WTC11 (cell line): Measurements from ENCODE around the gene MAGI2. TPM values are rescaled to one million over a fixed set of nuclear protein-coding genes. Genes with fewer than 3 reads are reported as not detected.

Source experiments
- ATAC-seq: fragments of 200-7000 bp; cut with Tn5 transposase; 2 replicates; pipeline ENCODE4 v1.10.0; 2021; ENCODE audit warnings: mild to moderate bottlenecking, moderate library complexity
- CTCF ChIA-PET: fragments of 300-600 bp; sonication (Branson Sonifier 250); formaldehyde crosslinking; loops from one replicate; lab custom pipeline; 2021; ENCODE audit warnings: antibody characterized with exemption; lab: Charles Lee
- POLR2A ChIA-PET: fragments of 350-600 bp; sonication (Branson Sonifier 250); formaldehyde crosslinking; loops from one replicate; lab custom pipeline; 2021; ENCODE audit warnings: antibody characterized with exemption; lab: Charles Lee
- DNase-seq: peaks from one replicate; pipeline ENCODE4 v3.0.0; 2021; ENCODE audit warnings: low spot score
- H3K27ac Mint-ChIP-seq: 2 replicates; pipeline ENCODE4 v1.8.0; 2021; ENCODE audit warnings: mixed read lengths
- H3K27me3 Mint-ChIP-seq: 2 replicates; pipeline ENCODE4 v1.8.0; 2021; ENCODE audit warnings: low read depth, mild to moderate bottlenecking, moderate library complexity, mixed read lengths
- H3K36me3 Mint-ChIP-seq: 2 replicates; pipeline ENCODE4 v1.8.0; 2021; ENCODE audit warnings: mixed read lengths
- H3K4me1 Mint-ChIP-seq: 2 replicates; pipeline ENCODE4 v1.8.0; 2022; ENCODE audit warnings: mixed read lengths
- H3K4me3 Mint-ChIP-seq: 2 replicates; pipeline ENCODE4 v1.8.0; 2021; ENCODE audit warnings: mild to moderate bottlenecking, moderate library complexity, mixed read lengths
- H3K9me3 Mint-ChIP-seq: 2 replicates; pipeline ENCODE4 v1.8.0; 2021; ENCODE audit warnings: mixed read lengths
- CREB1 ChIP-seq: sonication (generic); formaldehyde crosslinking; IDR thresholded peaks from 2 replicates; pipeline ENCODE4 v1.8.0; 2023; ENCODE audit warnings: mild to moderate bottlenecking, missing genetic modification reagents
- ETV6 ChIP-seq: sonication (generic); formaldehyde crosslinking; IDR thresholded peaks from 2 replicates; pipeline ENCODE4 v1.8.1; 2022; ENCODE audit warnings: mild to moderate bottlenecking, missing genetic modification reagents
- FOXP1 ChIP-seq: sonication (generic); formaldehyde crosslinking; IDR thresholded peaks from 2 replicates; pipeline ENCODE4 v1.8.0; 2022; ENCODE audit warnings: missing genetic modification reagents, mild to moderate bottlenecking, moderate library complexity, borderline replicate concordance
- GABPB1 ChIP-seq: sonication (generic); formaldehyde crosslinking; IDR thresholded peaks from 2 replicates; pipeline ENCODE4 v1.8.1; 2023; ENCODE audit warnings: mild to moderate bottlenecking, missing genetic modification reagents
- IRF2 ChIP-seq: sonication (generic); formaldehyde crosslinking; IDR thresholded peaks from 2 replicates; pipeline ENCODE4 v1.8.0; 2022; ENCODE audit warnings: low read depth, missing genetic modification reagents, borderline replicate concordance
- NFE2L1 ChIP-seq: sonication (generic); formaldehyde crosslinking; IDR thresholded peaks from 2 replicates; pipeline ENCODE4 v1.8.1; 2023; ENCODE audit warnings: missing genetic modification reagents
- SMAD4 ChIP-seq: sonication (generic); formaldehyde crosslinking; IDR thresholded peaks from 2 replicates; pipeline ENCODE4 v1.8.0; 2022; ENCODE audit warnings: mild to moderate bottlenecking, missing genetic modification reagents
- TEAD1 ChIP-seq: sonication (generic); formaldehyde crosslinking; IDR thresholded peaks from 2 replicates; pipeline ENCODE4 v1.8.0; 2022; ENCODE audit warnings: mild to moderate bottlenecking, missing genetic modification reagents
- TEAD4 ChIP-seq: sonication (generic); formaldehyde crosslinking; IDR thresholded peaks from 2 replicates; pipeline ENCODE4 v1.8.0; 2022; ENCODE audit warnings: mild to moderate bottlenecking, missing genetic modification reagents
- total RNA-seq: library from RNA; stranded (reverse); gene quantifications from 3 replicates; pipeline ENCODE4 v1.2.3, GENCODE V29; 2021
- TF ChIP-seq, protein P1 (sequence below): sonication (generic); formaldehyde crosslinking; conservative IDR thresholded peaks from 2 replicates; pipeline ENCODE4 v1.8.1; 2023; ENCODE audit warnings: mild to moderate bottlenecking, low read depth, missing genetic modification reagents, moderate library complexity
- TF ChIP-seq, protein P2 (sequence below): sonication (generic); formaldehyde crosslinking; IDR thresholded peaks from 2 replicates; pipeline ENCODE4 v1.8.1; 2022; ENCODE audit warnings: mild to moderate bottlenecking, missing genetic modification reagents, moderate library complexity, borderline replicate concordance
- TF ChIP-seq, protein P3 (sequence below): sonication (generic); formaldehyde crosslinking; IDR thresholded peaks from 2 replicates; pipeline ENCODE4 v1.8.1; 2023; ENCODE audit warnings: mild to moderate bottlenecking, missing genetic modification reagents
- TF ChIP-seq, protein P4 (sequence below): fragments of 250-450 bp; sonication (Bioruptor Pico); IDR thresholded peaks from 2 replicates; pipeline ENCODE4 v1.9.0; 2021; ENCODE audit warnings: mild to moderate bottlenecking, borderline replicate concordance
- TF ChIP-seq, protein P5 (sequence below): sonication (generic); formaldehyde crosslinking; IDR thresholded peaks from 2 replicates; pipeline ENCODE4 v1.8.0; 2022; ENCODE audit warnings: mild to moderate bottlenecking, missing genetic modification reagents
- TF ChIP-seq, protein P6 (sequence below): sonication (generic); formaldehyde crosslinking; IDR thresholded peaks from 2 replicates; pipeline ENCODE4 v1.8.0; 2022; ENCODE audit warnings: missing genetic modification reagents
- TF ChIP-seq, protein P7 (sequence below): fragments of 250-450 bp; sonication (Bioruptor Pico); IDR thresholded peaks from 2 replicates; pipeline ENCODE4 v1.9.0; 2021; ENCODE audit warnings: mild to moderate bottlenecking
- TF ChIP-seq, protein P8 (sequence below): sonication (generic); formaldehyde crosslinking; IDR thresholded peaks from 2 replicates; pipeline ENCODE4 v1.8.1; 2023; ENCODE audit warnings: mild to moderate bottlenecking, missing genetic modification reagents, moderate library complexity

MAGI2 gene
- total RNA-seq, 1 experiment from 2014 or later = 26.6 TPM

DNA sequence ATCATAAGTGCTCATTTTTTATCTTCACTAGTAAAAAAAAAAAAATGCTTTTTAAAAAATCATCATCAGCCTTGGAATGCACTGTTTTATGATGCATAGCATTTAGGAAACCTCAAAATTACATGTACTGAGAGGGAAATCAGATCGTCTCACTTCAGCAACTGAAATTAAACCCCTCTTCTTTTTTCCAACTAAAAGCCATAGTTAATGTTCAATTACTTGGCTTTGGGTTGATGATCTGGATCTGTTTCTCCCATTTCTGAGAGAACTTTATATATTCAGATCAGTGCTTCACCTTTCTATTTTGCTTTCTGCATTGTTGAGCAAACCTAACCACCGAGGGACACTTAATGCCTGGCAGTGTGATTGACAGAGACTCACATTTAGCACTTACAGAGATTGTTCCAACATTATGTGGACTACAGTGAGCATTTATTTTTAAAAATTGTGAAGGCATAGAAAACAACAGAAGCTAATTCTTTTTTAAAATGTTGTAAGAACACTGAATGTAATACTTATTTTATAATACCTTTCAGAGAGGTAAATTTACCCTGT is 976.5 kb downstream of the MAGI2 start (continued):
- TF ChIP-seq, protein P1, sequence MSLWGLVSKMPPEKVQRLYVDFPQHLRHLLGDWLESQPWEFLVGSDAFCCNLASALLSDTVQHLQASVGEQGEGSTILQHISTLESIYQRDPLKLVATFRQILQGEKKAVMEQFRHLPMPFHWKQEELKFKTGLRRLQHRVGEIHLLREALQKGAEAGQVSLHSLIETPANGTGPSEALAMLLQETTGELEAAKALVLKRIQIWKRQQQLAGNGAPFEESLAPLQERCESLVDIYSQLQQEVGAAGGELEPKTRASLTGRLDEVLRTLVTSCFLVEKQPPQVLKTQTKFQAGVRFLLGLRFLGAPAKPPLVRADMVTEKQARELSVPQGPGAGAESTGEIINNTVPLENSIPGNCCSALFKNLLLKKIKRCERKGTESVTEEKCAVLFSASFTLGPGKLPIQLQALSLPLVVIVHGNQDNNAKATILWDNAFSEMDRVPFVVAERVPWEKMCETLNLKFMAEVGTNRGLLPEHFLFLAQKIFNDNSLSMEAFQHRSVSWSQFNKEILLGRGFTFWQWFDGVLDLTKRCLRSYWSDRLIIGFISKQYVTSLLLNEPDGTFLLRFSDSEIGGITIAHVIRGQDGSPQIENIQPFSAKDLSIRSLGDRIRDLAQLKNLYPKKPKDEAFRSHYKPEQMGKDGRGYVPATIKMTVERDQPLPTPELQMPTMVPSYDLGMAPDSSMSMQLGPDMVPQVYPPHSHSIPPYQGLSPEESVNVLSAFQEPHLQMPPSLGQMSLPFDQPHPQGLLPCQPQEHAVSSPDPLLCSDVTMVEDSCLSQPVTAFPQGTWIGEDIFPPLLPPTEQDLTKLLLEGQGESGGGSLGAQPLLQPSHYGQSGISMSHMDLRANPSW (CRISPR knock-in tag) = no peak
- TF ChIP-seq, protein P2, sequence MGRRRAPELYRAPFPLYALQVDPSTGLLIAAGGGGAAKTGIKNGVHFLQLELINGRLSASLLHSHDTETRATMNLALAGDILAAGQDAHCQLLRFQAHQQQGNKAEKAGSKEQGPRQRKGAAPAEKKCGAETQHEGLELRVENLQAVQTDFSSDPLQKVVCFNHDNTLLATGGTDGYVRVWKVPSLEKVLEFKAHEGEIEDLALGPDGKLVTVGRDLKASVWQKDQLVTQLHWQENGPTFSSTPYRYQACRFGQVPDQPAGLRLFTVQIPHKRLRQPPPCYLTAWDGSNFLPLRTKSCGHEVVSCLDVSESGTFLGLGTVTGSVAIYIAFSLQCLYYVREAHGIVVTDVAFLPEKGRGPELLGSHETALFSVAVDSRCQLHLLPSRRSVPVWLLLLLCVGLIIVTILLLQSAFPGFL (CRISPR knock-in tag) = no peak
- TF ChIP-seq ETV6 (CRISPR knock-in tag) (no peak), CREB1 (CRISPR knock-in tag) (no peak), GABPB1 (CRISPR knock-in tag) (no peak), IRF2 (no peak), SMAD4 (no peak)
- TF ChIP-seq, protein P3, sequence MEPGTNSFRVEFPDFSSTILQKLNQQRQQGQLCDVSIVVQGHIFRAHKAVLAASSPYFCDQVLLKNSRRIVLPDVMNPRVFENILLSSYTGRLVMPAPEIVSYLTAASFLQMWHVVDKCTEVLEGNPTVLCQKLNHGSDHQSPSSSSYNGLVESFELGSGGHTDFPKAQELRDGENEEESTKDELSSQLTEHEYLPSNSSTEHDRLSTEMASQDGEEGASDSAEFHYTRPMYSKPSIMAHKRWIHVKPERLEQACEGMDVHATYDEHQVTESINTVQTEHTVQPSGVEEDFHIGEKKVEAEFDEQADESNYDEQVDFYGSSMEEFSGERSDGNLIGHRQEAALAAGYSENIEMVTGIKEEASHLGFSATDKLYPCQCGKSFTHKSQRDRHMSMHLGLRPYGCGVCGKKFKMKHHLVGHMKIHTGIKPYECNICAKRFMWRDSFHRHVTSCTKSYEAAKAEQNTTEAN (CRISPR knock-in tag) = no peak

DNA sequence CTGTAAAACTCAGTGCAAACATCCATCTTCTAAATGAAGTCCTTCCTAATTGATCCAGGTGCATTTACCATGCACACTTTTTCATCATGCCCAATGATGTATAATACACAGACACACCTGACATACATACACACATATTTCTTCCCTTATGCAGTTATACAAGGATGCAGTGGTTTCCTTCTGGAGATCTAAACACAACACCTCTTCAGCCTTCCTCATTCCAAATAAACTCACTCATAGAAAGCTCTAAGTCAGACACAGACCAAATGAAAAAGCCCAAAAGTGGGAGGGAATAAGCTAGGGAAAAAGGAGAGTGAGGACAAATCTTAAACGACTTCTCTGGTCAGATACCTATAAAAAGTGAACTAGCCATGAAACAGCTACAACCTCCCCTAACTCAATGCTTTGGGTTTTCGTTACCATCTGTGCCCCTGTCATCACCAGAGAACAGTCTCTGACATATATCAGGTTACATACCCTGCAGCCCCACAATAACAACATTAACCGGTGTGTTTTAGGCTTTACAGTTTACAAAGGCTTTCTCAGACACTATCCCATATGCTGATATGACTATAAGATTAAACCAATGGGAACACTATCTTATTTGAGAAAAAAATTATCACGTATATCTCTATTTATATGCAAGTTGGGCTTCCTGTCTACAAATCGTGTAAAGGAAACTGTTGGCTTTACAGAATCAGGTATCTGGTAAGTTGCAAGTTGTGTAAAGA is 979.7 kb downstream of the MAGI2 start:
- H3K9me3 Mint-ChIP-seq = no peaks in the 10 kb centered on the region
- ChIA-PET CTCF (interaction anchor here (0.5 kb wide), 1 partner anchor 119 kb away, joined by 3 read pairs; no protein-coding TSS in a partner anchor), POLR2A (no interaction called here)
- ATAC-seq (no peak), DNase-seq (no peak)
- H3K27ac Mint-ChIP-seq = peak overlapping the region; percentile 14; the same call in 1 of the 2 replicates
- no peaks in the 10 kb centered on the region for H3K36me3 Mint-ChIP-seq
- H3K4me1 Mint-ChIP-seq = peaks cover 20% of the 10 kb centered on the region
- no peaks in the 10 kb centered on the region for H3K27me3 Mint-ChIP-seq
- H3K4me3 Mint-ChIP-seq = no peak overlapping the region
- TF ChIP-seq TEAD1 = no peak
- TF ChIP-seq IRF2 = no peak
- TF ChIP-seq, protein P4, sequence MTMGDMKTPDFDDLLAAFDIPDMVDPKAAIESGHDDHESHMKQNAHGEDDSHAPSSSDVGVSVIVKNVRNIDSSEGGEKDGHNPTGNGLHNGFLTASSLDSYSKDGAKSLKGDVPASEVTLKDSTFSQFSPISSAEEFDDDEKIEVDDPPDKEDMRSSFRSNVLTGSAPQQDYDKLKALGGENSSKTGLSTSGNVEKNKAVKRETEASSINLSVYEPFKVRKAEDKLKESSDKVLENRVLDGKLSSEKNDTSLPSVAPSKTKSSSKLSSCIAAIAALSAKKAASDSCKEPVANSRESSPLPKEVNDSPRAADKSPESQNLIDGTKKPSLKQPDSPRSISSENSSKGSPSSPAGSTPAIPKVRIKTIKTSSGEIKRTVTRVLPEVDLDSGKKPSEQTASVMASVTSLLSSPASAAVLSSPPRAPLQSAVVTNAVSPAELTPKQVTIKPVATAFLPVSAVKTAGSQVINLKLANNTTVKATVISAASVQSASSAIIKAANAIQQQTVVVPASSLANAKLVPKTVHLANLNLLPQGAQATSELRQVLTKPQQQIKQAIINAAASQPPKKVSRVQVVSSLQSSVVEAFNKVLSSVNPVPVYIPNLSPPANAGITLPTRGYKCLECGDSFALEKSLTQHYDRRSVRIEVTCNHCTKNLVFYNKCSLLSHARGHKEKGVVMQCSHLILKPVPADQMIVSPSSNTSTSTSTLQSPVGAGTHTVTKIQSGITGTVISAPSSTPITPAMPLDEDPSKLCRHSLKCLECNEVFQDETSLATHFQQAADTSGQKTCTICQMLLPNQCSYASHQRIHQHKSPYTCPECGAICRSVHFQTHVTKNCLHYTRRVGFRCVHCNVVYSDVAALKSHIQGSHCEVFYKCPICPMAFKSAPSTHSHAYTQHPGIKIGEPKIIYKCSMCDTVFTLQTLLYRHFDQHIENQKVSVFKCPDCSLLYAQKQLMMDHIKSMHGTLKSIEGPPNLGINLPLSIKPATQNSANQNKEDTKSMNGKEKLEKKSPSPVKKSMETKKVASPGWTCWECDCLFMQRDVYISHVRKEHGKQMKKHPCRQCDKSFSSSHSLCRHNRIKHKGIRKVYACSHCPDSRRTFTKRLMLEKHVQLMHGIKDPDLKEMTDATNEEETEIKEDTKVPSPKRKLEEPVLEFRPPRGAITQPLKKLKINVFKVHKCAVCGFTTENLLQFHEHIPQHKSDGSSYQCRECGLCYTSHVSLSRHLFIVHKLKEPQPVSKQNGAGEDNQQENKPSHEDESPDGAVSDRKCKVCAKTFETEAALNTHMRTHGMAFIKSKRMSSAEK (CRISPR knock-in tag) = no peak
- TF ChIP-seq, protein P5, sequence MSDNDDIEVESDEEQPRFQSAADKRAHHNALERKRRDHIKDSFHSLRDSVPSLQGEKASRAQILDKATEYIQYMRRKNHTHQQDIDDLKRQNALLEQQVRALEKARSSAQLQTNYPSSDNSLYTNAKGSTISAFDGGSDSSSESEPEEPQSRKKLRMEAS (CRISPR knock-in tag) = no peak
- TF ChIP-seq, protein P6, sequence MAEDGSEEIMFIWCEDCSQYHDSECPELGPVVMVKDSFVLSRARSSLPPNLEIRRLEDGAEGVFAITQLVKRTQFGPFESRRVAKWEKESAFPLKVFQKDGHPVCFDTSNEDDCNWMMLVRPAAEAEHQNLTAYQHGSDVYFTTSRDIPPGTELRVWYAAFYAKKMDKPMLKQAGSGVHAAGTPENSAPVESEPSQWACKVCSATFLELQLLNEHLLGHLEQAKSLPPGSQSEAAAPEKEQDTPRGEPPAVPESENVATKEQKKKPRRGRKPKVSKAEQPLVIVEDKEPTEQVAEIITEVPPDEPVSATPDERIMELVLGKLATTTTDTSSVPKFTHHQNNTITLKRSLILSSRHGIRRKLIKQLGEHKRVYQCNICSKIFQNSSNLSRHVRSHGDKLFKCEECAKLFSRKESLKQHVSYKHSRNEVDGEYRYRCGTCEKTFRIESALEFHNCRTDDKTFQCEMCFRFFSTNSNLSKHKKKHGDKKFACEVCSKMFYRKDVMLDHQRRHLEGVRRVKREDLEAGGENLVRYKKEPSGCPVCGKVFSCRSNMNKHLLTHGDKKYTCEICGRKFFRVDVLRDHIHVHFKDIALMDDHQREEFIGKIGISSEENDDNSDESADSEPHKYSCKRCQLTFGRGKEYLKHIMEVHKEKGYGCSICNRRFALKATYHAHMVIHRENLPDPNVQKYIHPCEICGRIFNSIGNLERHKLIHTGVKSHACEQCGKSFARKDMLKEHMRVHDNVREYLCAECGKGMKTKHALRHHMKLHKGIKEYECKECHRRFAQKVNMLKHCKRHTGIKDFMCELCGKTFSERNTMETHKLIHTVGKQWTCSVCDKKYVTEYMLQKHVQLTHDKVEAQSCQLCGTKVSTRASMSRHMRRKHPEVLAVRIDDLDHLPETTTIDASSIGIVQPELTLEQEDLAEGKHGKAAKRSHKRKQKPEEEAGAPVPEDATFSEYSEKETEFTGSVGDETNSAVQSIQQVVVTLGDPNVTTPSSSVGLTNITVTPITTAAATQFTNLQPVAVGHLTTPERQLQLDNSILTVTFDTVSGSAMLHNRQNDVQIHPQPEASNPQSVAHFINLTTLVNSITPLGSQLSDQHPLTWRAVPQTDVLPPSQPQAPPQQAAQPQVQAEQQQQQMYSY = no peak
- TF ChIP-seq, protein P3 (CRISPR knock-in tag) = no peak
- TF ChIP-seq, protein P7, sequence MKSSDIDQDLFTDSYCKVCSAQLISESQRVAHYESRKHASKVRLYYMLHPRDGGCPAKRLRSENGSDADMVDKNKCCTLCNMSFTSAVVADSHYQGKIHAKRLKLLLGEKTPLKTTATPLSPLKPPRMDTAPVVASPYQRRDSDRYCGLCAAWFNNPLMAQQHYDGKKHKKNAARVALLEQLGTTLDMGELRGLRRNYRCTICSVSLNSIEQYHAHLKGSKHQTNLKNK = no peak
- no peak for TF ChIP-seq FOXP1 (CRISPR knock-in tag)
- TF ChIP-seq, protein P8, sequence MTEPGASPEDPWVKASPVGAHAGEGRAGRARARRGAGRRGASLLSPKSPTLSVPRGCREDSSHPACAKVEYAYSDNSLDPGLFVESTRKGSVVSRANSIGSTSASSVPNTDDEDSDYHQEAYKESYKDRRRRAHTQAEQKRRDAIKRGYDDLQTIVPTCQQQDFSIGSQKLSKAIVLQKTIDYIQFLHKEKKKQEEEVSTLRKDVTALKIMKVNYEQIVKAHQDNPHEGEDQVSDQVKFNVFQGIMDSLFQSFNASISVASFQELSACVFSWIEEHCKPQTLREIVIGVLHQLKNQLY (CRISPR knock-in tag) = no peak
- no peak for TF ChIP-seq TEAD4 (CRISPR knock-in tag)
- no peak for TF ChIP-seq NFE2L1 (CRISPR knock-in tag)
